Measurements from ENCODE around the gene EMP3. TPM values are rescaled to one million over a fixed set of nuclear protein-coding genes. Genes with fewer than 3 reads are reported as not detected.

Gene EMP3
- total and polyA plus RNA-seq, 2 of the 13 experiments (the other 11 are each of a cell fraction or from before 2014, with no cell fraction given), result 2.2 to 7.8 TPM

DNA sequence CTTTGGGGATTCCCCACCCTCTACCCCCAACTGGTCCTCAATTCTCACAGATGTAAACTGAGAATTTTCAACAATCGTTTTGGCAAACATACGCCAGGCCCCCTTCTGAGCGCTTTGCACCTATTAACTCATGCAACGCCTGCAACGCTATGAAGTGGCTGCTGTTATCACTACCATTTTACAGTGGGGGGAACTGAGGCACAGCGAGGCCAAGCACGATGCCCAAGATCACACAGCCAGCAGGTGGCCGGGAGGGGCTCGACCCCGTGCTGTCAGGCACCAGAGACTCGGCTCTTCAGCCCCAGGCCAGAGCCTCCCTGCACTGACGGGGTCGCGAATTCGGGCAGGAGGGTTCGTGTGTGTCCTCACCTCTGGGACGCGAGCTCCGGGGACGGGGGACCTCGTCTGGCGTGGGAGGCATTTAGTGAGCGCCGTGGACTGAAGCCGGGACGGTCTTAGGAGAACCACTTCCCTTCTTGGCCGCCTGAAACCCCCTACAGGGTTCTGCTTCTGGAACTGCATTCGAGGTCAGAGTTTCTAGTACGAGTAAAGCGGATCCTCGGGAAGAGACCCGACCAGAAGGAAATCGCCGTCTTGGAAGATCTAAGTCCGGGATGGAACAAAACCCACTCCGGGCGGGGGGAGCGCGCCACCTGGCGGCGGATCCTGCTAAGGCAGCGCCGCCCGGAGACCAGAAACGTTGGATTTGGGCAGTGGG lies 34.4 kb upstream of the EMP3 start (continued):
- TF ChIP-seq ZSCAN31 (CRISPR knock-in tag; IDR thresholded peaks at IDR 0.05; ENCODE audit: low read depth) (0 out of 2 replicates have a peak, but pooled peaks have one; percentile 61), ZFP36L2 (CRISPR knock-in tag; IDR thresholded peaks at IDR 0.05) (no peak), ZNF768 (CRISPR knock-in tag; IDR thresholded peaks at IDR 0.05) (peak; percentile 99), TBP (CRISPR knock-in tag; IDR thresholded peaks at IDR 0.05) (no peak), ZNF629 (CRISPR knock-in tag; conservative IDR thresholded peaks at IDR 0.05) (no peak), HMG20B (CRISPR knock-in tag; conservative IDR thresholded peaks at IDR 0.05) (no peak), ZNF143 (CRISPR knock-in tag; IDR thresholded peaks at IDR 0.05) (0 out of 2 replicates have a peak, but pooled peaks have one; percentile 34), ZNF766 (CRISPR knock-in tag; IDR thresholded peaks at IDR 0.05; ENCODE audit: borderline replicate concordance) (no peak), ERF (CRISPR knock-in tag; IDR thresholded peaks at IDR 0.05) (0 out of 2 replicates have a peak, but pooled peaks have one; percentile 50), ZNF777 (CRISPR knock-in tag; IDR thresholded peaks at IDR 0.05) (peak; percentile 74), SUZ12 (IDR thresholded peaks at IDR 0.05; ENCODE audit: low read depth, low read length) (no peak), HOXA5 (CRISPR knock-in tag; IDR thresholded peaks at IDR 0.05) (0 out of 2 replicates have a peak, but pooled peaks have one; percentile 53), SMARCE1 (IDR thresholded peaks at IDR 0.05; ENCODE audit: borderline replicate concordance) (no peak), ZNF207 (IDR thresholded peaks at IDR 0.05; ENCODE audit: borderline replicate concordance) (no peak)
- TF ChIP-seq, protein P1, sequence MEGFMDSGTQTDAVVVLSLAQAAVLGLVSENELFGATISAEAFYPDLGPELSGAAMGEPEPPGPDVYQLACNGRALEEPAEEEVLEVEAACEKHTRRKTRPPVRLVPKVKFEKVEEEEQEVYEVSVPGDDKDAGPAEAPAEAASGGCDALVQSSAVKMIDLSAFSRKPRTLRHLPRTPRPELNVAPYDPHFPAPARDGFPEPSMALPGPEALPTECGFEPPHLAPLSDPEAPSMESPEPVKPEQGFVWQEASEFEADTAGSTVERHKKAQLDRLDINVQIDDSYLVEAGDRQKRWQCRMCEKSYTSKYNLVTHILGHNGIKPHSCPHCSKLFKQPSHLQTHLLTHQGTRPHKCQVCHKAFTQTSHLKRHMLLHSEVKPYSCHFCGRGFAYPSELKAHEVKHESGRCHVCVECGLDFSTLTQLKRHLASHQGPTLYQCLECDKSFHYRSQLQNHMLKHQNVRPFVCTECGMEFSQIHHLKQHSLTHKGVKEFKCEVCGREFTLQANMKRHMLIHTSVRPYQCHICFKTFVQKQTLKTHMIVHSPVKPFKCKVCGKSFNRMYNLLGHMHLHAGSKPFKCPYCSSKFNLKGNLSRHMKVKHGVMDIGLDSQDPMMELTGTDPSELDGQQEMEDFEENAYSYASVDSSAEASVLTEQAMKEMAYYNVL (CRISPR knock-in tag; IDR thresholded peaks at IDR 0.05; ENCODE audit: borderline replicate concordance), result no peak
- TF ChIP-seq, protein P2, sequence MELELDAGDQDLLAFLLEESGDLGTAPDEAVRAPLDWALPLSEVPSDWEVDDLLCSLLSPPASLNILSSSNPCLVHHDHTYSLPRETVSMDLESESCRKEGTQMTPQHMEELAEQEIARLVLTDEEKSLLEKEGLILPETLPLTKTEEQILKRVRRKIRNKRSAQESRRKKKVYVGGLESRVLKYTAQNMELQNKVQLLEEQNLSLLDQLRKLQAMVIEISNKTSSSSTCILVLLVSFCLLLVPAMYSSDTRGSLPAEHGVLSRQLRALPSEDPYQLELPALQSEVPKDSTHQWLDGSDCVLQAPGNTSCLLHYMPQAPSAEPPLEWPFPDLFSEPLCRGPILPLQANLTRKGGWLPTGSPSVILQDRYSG (CRISPR knock-in tag; IDR thresholded peaks at IDR 0.05), result 0 out of 2 replicates have a peak, but pooled peaks have one; percentile 32
- TF ChIP-seq, protein P3, sequence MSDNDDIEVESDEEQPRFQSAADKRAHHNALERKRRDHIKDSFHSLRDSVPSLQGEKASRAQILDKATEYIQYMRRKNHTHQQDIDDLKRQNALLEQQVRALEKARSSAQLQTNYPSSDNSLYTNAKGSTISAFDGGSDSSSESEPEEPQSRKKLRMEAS (IDR thresholded peaks at IDR 0.05), result peak; percentile 47
- TF ChIP-seq, protein P4, sequence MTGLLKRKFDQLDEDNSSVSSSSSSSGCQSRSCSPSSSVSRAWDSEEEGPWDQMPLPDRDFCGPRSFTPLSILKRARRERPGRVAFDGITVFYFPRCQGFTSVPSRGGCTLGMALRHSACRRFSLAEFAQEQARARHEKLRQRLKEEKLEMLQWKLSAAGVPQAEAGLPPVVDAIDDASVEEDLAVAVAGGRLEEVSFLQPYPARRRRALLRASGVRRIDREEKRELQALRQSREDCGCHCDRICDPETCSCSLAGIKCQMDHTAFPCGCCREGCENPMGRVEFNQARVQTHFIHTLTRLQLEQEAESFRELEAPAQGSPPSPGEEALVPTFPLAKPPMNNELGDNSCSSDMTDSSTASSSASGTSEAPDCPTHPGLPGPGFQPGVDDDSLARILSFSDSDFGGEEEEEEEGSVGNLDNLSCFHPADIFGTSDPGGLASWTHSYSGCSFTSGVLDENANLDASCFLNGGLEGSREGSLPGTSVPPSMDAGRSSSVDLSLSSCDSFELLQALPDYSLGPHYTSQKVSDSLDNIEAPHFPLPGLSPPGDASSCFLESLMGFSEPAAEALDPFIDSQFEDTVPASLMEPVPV (CRISPR knock-in tag; IDR thresholded peaks at IDR 0.05), result no peak
- TF ChIP-seq, protein P5, sequence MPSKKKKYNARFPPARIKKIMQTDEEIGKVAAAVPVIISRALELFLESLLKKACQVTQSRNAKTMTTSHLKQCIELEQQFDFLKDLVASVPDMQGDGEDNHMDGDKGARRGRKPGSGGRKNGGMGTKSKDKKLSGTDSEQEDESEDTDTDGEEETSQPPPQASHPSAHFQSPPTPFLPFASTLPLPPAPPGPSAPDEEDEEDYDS (CRISPR knock-in tag; IDR thresholded peaks at IDR 0.05), result no peak
- TF ChIP-seq, protein P6, sequence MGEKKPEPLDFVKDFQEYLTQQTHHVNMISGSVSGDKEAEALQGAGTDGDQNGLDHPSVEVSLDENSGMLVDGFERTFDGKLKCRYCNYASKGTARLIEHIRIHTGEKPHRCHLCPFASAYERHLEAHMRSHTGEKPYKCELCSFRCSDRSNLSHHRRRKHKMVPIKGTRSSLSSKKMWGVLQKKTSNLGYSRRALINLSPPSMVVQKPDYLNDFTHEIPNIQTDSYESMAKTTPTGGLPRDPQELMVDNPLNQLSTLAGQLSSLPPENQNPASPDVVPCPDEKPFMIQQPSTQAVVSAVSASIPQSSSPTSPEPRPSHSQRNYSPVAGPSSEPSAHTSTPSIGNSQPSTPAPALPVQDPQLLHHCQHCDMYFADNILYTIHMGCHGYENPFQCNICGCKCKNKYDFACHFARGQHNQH (CRISPR knock-in tag; IDR thresholded peaks at IDR 0.05), result peak; percentile 58; the same call in 1 of the 2 replicates
- TF ChIP-seq, protein P7, sequence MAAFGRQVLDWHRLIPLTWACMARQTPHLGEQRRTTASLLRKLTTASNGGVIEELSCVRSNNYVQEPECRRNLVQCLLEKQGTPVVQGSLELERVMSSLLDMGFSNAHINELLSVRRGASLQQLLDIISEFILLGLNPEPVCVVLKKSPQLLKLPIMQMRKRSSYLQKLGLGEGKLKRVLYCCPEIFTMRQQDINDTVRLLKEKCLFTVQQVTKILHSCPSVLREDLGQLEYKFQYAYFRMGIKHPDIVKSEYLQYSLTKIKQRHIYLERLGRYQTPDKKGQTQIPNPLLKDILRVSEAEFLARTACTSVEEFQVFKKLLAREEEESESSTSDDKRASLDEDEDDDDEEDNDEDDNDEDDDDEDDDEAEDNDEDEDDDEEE (CRISPR knock-in tag; IDR thresholded peaks at IDR 0.05), result no peak
- TF ChIP-seq, protein P8, sequence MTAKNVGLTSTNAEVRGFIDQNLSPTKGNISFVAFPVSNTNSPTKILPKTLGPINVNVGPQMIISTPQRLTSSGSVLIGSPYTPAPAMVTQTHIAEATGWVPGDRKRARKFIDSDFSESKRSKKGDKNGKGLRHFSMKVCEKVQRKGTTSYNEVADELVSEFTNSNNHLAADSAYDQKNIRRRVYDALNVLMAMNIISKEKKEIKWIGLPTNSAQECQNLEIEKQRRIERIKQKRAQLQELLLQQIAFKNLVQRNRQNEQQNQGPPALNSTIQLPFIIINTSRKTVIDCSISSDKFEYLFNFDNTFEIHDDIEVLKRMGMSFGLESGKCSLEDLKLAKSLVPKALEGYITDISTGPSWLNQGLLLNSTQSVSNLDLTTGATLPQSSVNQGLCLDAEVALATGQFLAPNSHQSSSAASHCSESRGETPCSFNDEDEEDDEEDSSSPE (CRISPR knock-in tag; IDR thresholded peaks at IDR 0.05), result peak; percentile 45; the same call in 1 of the 2 replicates
